ENCODE measurements around the gene ICOS. TPM values are rescaled to one million over a fixed set of nuclear protein-coding genes. Genes with fewer than 3 reads are reported as not detected.

Gene ICOS
- total RNA-seq, 8 experiments from 2014 or later, result 0.14 TPM; not detected in 7

DNA sequence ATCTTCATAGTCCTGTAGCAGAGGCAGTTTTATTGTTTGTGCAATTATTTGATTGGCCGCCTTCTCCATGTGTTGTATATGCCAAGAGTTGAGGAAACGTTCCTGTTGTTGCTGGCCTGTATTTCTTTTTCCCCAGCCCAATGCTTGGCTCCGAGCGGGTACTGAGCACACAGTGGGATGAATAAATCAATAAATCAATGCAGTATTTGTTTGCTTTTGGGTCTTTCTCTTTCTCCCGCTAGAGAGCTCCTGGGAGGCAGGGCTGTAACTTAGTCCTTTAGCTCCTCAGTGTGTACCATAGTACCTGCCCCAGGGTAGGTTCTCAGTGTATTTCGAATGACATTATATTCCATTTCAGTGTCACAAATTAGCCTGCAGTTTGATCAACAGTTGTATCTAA lies 71.8 kb downstream of the ICOS start:
- Histone ChIP-seq H3K4me1 (replicated peaks in 1 of 2) (peaks cover 0 to 11% of the 10 kb centered on the region in 2 donors), H3K4me3 (no peak overlapping the region), H3K27ac (no peak overlapping the region)
- in situ Hi-C loops (cut with MboI; ENCODE audit: low pct_unique_long_range_greater_than_20kb in 2 of 9, low sequenced_read_pairs in 9 of 9, unreplicated experiment in 9 of 9), result no loop called here
- WGBS, 10 experiments, result 0 to 95% (median 66%) methylated on average over 1 to 6 of the region's 6 CpGs; no CpG with 5 or more reads in 2 of the 10 experiments
- ATAC-seq (replicated peaks in 6 of 8), result no peak

- in situ Hi-C loops (cut with MboI; ENCODE audit: low pct_unique_long_range_greater_than_20kb in 2 of 9, low sequenced_read_pairs in 9 of 9, unreplicated experiment in 9 of 9), result no loop called here
- Histone ChIP-seq H3K4me1 (replicated peaks in 1 of 2) (peaks cover 3 to 11% of the 10 kb centered on the region in 2 donors), H3K4me3 (no peak overlapping the region), H3K27ac (no peak overlapping the region)
- peak in 7 of 8 experiments; percentile 35 to 84 (median 45) for ATAC-seq (replicated peaks in 6 of 8)
- 27 to 90% (median 79%) methylated on average over 1 to 4 of the region's 4 CpGs; no CpG with 5 or more reads in 2 of the 10 experiments for WGBS, 10 experiments
Observed at GRCh38 chr2:204010628-204011560, 74.3 kb downstream of the ICOS start.

Other genes starting within 250 kb of the ICOS start
- gene CD28, start 230.1 kb upstream of the ICOS start, total RNA-seq, result under 1 TPM in 6 of 8 experiments, not detected in 2; 0.05 to 0.33 (median 0.09) TPM
- under 1 TPM in 2 of 8 experiments, not detected in 6; 0.19 to 0.28 TPM for gene CTLA4, start 69.0 kb upstream of the ICOS start, total RNA-seq